ENCODE results near the gene GON4L. TPM values are rescaled to one million over a fixed set of nuclear protein-coding genes. Genes with fewer than 3 reads are reported as not detected.
A peak's percentile ranks its signal among the peaks of the same experiment; 100 is the strongest.

GON4L gene
- total RNA-seq, 1 donor from 2014 or later, result 82.8 TPM

DNA sequence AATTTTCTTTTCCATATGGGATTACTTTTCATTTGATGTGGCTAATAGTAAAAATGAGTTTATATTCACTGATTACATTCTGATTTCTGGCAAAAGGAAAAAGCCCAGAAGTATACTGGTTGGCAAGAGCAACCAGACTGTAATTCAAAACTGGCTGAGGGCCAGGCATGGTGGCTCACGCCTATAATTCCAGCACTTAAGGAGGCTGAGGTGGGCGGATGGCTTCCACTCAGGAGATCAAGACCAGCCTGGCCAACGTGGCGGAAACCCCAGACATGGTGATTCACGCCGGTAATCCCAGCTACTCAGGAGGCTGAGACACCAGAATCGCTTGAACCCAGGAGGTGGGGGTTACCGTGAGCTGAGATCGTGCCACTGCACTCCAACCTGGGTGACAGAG lies 16.8 kb upstream of the GON4L start:
- Mint-ChIP-seq H3K27me3 (ENCODE audit: unreplicated experiment) (peaks cover 6% of the 10 kb centered on the region), H3K4me1 (ENCODE audit: low read depth, unreplicated experiment) (peaks cover 23% of the 10 kb centered on the region), H3K4me3 (ENCODE audit: unreplicated experiment) (no peak overlapping the region), H3K27ac (ENCODE audit: unreplicated experiment) (no peak overlapping the region), H3K36me3 (ENCODE audit: unreplicated experiment) (peaks cover 7% of the 10 kb centered on the region), H3K9me3 (ENCODE audit: unreplicated experiment) (peaks cover 8% of the 10 kb centered on the region)
- no peak for DNase-seq
- TF ChIP-seq, protein P1, sequence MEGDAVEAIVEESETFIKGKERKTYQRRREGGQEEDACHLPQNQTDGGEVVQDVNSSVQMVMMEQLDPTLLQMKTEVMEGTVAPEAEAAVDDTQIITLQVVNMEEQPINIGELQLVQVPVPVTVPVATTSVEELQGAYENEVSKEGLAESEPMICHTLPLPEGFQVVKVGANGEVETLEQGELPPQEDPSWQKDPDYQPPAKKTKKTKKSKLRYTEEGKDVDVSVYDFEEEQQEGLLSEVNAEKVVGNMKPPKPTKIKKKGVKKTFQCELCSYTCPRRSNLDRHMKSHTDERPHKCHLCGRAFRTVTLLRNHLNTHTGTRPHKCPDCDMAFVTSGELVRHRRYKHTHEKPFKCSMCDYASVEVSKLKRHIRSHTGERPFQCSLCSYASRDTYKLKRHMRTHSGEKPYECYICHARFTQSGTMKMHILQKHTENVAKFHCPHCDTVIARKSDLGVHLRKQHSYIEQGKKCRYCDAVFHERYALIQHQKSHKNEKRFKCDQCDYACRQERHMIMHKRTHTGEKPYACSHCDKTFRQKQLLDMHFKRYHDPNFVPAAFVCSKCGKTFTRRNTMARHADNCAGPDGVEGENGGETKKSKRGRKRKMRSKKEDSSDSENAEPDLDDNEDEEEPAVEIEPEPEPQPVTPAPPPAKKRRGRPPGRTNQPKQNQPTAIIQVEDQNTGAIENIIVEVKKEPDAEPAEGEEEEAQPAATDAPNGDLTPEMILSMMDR (IDR thresholded peaks at IDR 0.05; ENCODE audit: partially characterized antibody, unreplicated experiment), result no peak

DNA sequence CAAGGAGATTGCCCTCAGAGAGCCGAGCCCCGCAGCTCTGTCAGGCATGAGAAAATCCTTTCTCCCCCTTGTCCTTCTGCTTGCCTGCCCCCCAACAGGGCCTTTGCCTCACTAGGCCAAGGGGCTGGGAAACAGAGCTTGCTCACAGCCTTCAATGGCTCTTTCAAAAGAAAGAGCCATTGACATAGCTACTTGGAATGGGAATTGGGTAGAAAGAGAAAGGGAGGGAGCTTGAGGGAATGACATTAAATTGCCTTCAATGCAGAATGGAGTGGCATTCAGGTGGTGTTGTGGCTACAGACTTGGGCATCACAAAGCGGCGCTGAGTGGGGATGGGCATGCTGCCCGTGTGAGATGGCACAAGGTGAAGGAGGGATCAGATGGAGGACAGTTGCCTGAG lies 15.5 kb upstream of the GON4L start:
- DNase-seq, result no peak
- Mint-ChIP-seq H3K4me1 (ENCODE audit: low read depth, unreplicated experiment) (peaks cover 28% of the 10 kb centered on the region), H3K4me3 (ENCODE audit: unreplicated experiment) (peak overlapping the region; percentile 68), H3K9me3 (ENCODE audit: unreplicated experiment) (peaks cover 4% of the 10 kb centered on the region), H3K27me3 (ENCODE audit: unreplicated experiment) (peaks cover 5% of the 10 kb centered on the region), H3K36me3 (ENCODE audit: unreplicated experiment) (peaks cover 7% of the 10 kb centered on the region), H3K27ac (ENCODE audit: unreplicated experiment) (no peak overlapping the region)
- TF ChIP-seq, protein P1 (IDR thresholded peaks at IDR 0.05; ENCODE audit: partially characterized antibody, unreplicated experiment), result no peak

GRCh38 chr1:155871390-155871789 lies 14.4 kb upstream of the GON4L start:
- DNase-seq, result no peak
- peaks cover 5% of the 10 kb centered on the region for H3K9me3 Mint-ChIP-seq (ENCODE audit: unreplicated experiment)
- H3K27me3 Mint-ChIP-seq (ENCODE audit: unreplicated experiment), result peaks cover 5% of the 10 kb centered on the region
- TF ChIP-seq, protein P1 (IDR thresholded peaks at IDR 0.05; ENCODE audit: partially characterized antibody, unreplicated experiment), result no peak
- peaks cover 4% of the 10 kb centered on the region for H3K36me3 Mint-ChIP-seq (ENCODE audit: unreplicated experiment)
- H3K27ac Mint-ChIP-seq (ENCODE audit: unreplicated experiment), result no peak overlapping the region
- H3K4me3 Mint-ChIP-seq (ENCODE audit: unreplicated experiment), result peak overlapping the region; percentile 61
- H3K4me1 Mint-ChIP-seq (ENCODE audit: low read depth, unreplicated experiment), result peaks cover 31% of the 10 kb centered on the region

GRCh38 chr1:155867766-155868165 lies 10.8 kb upstream of the GON4L start:
- H3K36me3 Mint-ChIP-seq (ENCODE audit: unreplicated experiment), result peaks cover 3% of the 10 kb centered on the region
- H3K9me3 Mint-ChIP-seq (ENCODE audit: unreplicated experiment), result peaks cover 4% of the 10 kb centered on the region
- peak overlapping the region; percentile 31 for H3K4me3 Mint-ChIP-seq (ENCODE audit: unreplicated experiment)
- no peak for DNase-seq
- H3K4me1 Mint-ChIP-seq (ENCODE audit: low read depth, unreplicated experiment), result peaks cover 30% of the 10 kb centered on the region
- H3K27me3 Mint-ChIP-seq (ENCODE audit: unreplicated experiment), result peaks cover 5% of the 10 kb centered on the region
- no peak overlapping the region for H3K27ac Mint-ChIP-seq (ENCODE audit: unreplicated experiment)
- TF ChIP-seq, protein P1 (IDR thresholded peaks at IDR 0.05; ENCODE audit: partially characterized antibody, unreplicated experiment), result no peak

DNA sequence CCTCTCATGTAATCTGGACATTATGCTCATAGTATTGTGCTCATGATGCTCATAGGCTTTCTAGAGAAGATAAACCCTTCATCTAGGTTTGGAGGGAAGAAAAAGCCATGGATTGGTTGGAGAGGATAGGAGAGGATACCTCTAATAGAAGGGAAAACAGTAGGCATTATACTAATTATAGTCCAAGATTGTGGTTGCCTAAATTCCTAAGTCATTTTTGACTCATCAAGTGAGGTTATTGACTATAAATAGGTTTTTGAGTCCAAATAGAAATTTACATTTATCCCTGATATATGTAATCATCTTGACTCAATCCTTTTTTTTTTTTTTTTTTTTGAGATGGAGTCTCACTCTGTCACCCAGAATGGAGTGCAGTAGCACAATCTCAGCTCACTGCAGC lies 7.4 kb upstream of the GON4L start:
- peaks cover 9% of the 10 kb centered on the region for H3K27me3 Mint-ChIP-seq (ENCODE audit: unreplicated experiment)
- H3K27ac Mint-ChIP-seq (ENCODE audit: unreplicated experiment), result no peak overlapping the region
- TF ChIP-seq, protein P1 (IDR thresholded peaks at IDR 0.05; ENCODE audit: partially characterized antibody, unreplicated experiment), result no peak
- H3K4me3 Mint-ChIP-seq (ENCODE audit: unreplicated experiment), result peak overlapping the region; percentile 52
- H3K9me3 Mint-ChIP-seq (ENCODE audit: unreplicated experiment), result peaks cover 11% of the 10 kb centered on the region
- no peak for DNase-seq
- peaks cover 19% of the 10 kb centered on the region for H3K4me1 Mint-ChIP-seq (ENCODE audit: low read depth, unreplicated experiment)
- peaks cover 4% of the 10 kb centered on the region for H3K36me3 Mint-ChIP-seq (ENCODE audit: unreplicated experiment)
